HG03108 (cell line): ENCODE results near the gene CDK11B.

Experiments
- ATAC-seq: cut with Tn5 transposase; IDR thresholded peaks from one replicate; pipeline ENCODE4 v1.9.1; 2021; ENCODE audit warnings: moderate library complexity; ENCODE audit not compliant: unreplicated experiment

Gene CDK11B

DNA sequence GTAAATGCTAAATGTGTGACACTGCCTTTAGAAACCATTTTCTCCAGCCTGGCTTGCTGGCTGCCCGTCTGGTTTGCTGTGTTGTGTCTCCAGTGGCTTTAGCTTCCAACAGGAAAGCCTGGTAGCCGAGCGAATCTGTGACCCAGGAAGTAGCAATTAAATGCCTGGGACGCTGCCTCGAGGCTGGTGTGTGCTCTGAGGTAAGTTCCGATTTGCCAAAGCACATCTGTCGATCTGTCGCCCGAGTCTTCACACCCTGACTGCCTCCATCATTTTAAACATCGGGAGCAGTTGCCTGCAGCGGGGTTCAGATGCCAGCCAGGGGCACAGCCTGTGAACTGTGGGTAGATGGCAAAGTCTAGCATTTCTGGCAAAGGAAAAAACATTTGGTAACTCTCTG, 41.3 kb downstream of the CDK11B start:
- ATAC-seq, result no peak

DNA sequence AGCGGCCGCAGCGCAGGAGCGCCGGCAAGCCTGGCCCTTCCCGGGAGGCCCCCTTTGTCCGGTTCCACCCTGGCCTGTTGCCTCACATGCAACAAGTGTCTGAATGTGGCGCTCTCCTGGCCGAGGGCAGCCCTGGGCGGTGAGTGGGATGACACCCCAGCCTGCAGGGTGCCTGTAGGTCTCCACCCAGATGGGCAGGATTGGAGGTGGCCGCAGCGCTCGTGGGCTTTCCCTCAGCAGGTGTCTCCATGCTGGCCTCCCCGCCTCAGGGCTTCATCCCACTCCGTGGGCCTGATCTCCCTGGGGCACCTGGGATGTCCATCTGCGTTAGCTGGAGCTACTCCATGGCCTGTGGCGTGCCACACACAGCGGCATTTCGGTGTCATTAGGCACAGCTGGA, 42.0 kb downstream of the CDK11B start:
- ATAC-seq, result no peak

DNA sequence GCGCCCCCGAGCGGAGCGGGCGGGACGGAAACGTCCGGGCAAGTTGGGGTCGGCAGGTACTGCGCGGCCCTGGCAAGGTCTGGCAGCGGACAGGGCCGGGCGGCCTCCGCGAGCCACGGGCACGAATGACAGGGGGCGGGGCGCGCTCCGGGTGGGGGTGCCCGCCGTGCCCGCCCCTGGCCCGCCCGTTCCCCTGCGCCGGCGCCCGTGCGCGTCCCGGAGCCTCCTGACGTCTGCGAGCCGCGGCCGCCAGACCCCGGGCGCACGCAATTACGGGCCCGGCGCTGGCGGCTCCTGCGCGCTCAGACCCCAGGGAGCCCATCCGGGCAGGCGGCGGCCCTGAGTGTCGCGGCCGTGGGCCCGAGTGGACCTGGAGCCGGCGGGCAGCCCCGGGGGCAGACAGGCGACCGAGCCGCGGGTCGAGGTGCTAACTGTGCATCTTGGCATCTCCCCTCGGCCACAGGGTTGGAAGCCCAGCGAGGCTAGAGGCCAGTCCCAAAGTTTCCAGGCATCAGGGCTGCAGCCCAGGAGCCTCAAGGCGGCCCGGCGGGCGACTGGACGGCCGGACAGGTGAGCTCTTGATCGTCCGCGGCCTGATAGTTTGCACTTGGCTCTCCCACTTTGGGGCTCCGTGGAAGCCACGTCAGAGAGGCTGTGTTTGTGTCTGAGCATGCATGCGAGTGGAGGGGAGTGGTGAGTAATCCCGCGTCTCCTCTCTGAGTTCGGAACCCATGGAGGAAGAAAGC, 42.6 kb downstream of the CDK11B start:
- ATAC-seq, result peak; percentile 14

GRCh38 chr1:1615256-1616044, 43.4 kb downstream of the CDK11B start, which contains the start of gene MIB2:
TSS of gene MIB2 (plus strand) at chr1:1615500. CDS start at chr1:1623453, 7,953 bp downstream.
- peak; percentile 80 for ATAC-seq

GRCh38 chr1:1614954-1615255, 43.9 kb downstream of the CDK11B start:
- no peak for ATAC-seq

- no peak for ATAC-seq
These were observed 44.4 kb downstream of the CDK11B start for GRCh38 chr1:1614204-1614953.

- no peak for ATAC-seq
These were observed 45.2 kb downstream of the CDK11B start for GRCh38 chr1:1613509-1614082.

DNA sequence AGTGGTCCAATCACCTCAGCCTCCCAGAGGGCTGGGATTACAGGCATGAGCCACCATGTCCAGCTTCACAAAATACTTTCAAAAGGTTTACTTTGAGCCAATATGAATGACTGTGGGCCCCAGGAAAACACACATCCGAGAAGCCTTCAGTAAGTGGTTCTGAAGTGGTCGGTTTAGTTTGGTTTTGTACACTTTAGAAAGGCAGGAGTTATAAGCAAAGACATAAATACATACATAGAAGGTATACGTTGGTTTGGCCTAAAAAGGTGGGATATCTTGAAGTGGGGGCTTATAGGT, 46.8 kb downstream of the CDK11B start:
- ATAC-seq, result no peak

DNA sequence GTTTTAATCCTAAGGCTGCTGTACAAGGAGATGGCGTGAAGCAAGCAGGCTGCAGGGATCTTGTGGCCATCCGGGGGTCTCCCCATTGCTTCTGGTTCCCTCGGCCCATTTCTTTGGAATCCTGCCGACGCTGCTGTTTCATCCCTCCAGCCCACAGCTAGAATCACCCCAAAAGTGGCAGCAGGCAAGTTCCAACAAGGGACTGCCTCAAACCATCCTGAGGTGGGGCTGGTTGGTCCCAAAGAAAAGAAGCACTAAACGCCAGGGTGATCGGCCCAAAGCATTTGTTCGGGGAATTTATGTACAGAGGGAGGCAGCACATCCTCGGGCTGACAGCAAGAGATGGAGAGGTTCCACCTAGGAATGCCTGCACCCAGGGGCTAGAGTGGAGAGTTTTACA, 48.0 kb downstream of the CDK11B start:
- ATAC-seq, result no peak

GRCh38 chr1:1609822-1610485, 48.9 kb downstream of the CDK11B start:
- no peak for ATAC-seq

DNA sequence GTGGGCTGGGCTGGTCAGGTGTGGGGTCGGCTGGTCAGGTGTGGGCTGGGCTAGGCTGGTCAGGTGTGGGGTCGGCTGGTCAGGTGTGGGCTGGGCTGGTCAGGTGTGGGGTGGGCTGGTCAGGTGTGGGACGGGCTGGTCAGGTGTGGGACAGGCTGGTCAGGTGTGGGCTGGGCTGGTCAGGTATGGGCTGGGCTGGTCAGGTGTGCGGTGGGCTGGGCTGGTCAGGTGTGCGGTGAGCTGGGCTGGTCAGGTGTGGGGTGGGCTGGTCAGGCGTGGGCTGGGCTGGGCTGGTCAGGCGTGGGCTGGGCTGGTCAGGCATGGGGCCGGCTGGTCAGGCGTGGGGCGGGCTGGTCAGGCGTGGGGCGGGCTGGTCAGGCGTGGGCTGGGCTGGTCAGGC, 52.6 kb downstream of the CDK11B start:
- ATAC-seq, result no peak

- no peak for ATAC-seq
These were observed 53.1 kb downstream of the CDK11B start for GRCh38 chr1:1605724-1606123.

GRCh38 chr1:1605034-1605591, 53.7 kb downstream of the CDK11B start:
- ATAC-seq, result no peak

- no peak for ATAC-seq
These were observed 54.3 kb downstream of the CDK11B start for GRCh38 chr1:1604374-1605033.

- ATAC-seq, result no peak
These were observed 55.0 kb downstream of the CDK11B start for GRCh38 chr1:1603671-1604373.

- ATAC-seq, result no peak
These were observed 55.8 kb downstream of the CDK11B start for GRCh38 chr1:1602968-1603506.

DNA sequence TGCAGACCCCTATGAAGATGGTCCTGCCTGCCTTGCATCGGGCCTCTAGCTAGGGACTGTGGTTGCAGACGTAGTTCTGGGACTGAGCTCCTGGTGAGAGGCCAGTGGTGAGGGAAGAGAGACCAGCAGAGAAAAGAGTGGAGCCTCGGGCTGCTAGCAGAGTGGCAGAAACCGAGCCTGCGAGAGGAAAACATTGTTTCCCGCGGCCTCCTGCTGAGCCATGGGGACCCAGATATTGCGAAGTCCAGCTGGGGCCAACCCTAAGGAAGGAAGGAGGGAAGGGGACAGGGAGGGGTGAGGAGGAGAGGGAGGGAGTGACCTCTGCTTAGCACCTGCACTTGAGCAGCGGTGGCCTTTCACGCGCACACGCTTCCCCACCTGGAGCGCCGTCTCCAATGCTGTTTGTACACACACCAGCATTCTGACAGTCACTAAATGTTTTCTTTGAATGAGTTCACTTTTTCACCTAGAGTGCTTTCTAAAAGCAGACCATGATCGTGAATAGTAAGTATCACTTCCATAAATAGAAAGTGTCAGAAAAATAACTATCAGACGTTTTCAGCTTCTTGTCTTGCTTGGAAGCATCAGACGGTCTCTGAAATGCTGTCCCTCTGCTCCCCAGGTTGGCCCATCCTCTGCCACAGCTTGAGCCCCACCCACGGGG, 56.4 kb downstream of the CDK11B start:
- no peak for ATAC-seq

DNA sequence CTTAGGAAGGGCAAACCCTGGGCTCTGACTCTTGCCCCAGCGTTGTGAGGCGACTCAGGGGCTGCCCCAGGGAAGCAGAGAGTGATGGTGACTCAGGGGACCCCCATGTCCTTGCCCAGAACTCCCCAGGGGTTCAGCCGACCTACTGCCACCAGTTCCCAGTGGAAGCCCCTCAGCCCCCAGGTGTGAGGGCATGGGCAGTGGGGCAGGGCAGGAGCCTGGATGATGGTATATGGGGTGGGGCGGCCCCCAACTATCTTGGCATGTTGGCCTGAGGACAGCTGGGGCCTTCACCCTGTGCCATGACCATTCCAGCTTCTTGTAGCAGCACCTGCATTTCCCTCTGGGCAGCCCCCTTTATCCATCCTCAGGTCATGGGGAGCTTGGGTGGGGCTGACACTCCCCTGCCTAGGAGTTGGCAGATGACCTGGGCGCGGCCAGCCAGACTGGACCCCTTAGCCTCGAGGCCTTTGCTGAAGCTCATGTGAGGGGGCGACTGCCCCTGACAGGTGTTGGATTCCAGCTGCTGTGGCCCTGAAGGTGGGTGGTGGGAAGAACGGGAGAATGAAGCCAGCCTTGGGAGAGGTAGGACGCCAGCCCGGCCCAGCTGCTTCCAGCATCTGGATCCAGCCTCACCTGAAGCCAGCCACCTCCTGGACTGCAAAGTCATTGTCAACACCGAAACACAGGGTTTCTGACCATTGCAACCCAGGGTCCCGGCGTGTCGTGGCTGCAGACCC, 57.1 kb downstream of the CDK11B start:
- ATAC-seq, result no peak
